Right lobe of liver (tissue), 4 donors: ENCODE measurements around the gene SHISA9.

ENCODE experiments used
- CTCF ChIP-seq, 4 donors: fragments of 200-600 bp in 3 of 4; fragments of 450-650 bp in 1 of 4; IDR thresholded peaks; one replicate each; pipeline versions ENCODE4 v1.5.1 to v1.8.0; 2016 to 2022; ENCODE audit warnings: antibody characterized with exemption in 4 of 4, mild to moderate bottlenecking in 2 of 4
- POLR2A ChIP-seq: fragments of 450-650 bp; IDR thresholded peaks from one replicate; pipeline ENCODE4 v1.6.1; 2017; ENCODE audit warnings: antibody characterized with exemption, mild to moderate bottlenecking
- donor health status: DM: no; HTN: no; CAD: no.
- donor health status: DM: no; HTN: no; CAD: no.
- donor health status: DM: no; HTN: yes; CAD: no.

GRCh38 chr16:13139661-13140241, 238.4 kb downstream of the SHISA9 start:
- no peak for TF ChIP-seq CTCF (IDR thresholded peaks at IDR 0.05)
- TF ChIP-seq POLR2A: no peak
